Activated CD4-positive, alpha-beta memory T cell treated with anti-CD3 and anti-CD28 coated beads for 36 hours (primary cell): ENCODE results near the gene PTPRN2. TPM values are rescaled to one million over a fixed set of nuclear protein-coding genes. Genes with fewer than 3 reads are reported as not detected.
A peak's percentile ranks its signal among the peaks of the same experiment; 100 is the strongest.

Experiments
- CTCF ChIA-PET: fragments of 350-600 bp; sonication (Branson Sonifier 250); formaldehyde crosslinking; loops from one replicate; lab custom pipeline; 2021; ENCODE audit warnings: antibody characterized with exemption, inconsistent platforms; lab: Charles Lee
- POLR2A ChIA-PET: fragments of 350-600 bp; sonication (Branson Sonifier 250); formaldehyde crosslinking; loops from one replicate; lab custom pipeline; 2021; ENCODE audit warnings: antibody characterized with exemption; lab: Charles Lee
- DNase-seq: peaks from one replicate; pipeline ENCODE4 v3.0.0-alpha.2; 2020
- H3K27ac Mint-ChIP-seq: one replicate; pipeline ENCODE4 v1.8.0; 2021; ENCODE audit warnings: mixed read lengths
- H3K27me3 Mint-ChIP-seq: one replicate; pipeline ENCODE4 v1.8.0; 2021; ENCODE audit warnings: mixed read lengths
- H3K36me3 Mint-ChIP-seq: one replicate; pipeline ENCODE4 v1.8.0; 2021; ENCODE audit warnings: mixed read lengths
- H3K4me1 Mint-ChIP-seq: one replicate; pipeline ENCODE4 v1.8.0; 2021; ENCODE audit warnings: low read depth, mixed read lengths
- H3K4me3 Mint-ChIP-seq: one replicate; pipeline ENCODE4 v1.8.0; 2021; ENCODE audit warnings: mild to moderate bottlenecking, mixed read lengths
- H3K9me3 Mint-ChIP-seq: one replicate; pipeline ENCODE4 v1.8.0; 2021; ENCODE audit warnings: mixed read lengths
- intact Hi-C: fragments of 100-400 bp; cut with micrococcal nuclease; formaldehyde crosslinking; loops from one replicate; pipeline ENCODE4 v1.15.1; 2023
- total RNA-seq, 2 experiments: library from RNA; stranded (reverse); gene quantifications; one replicate each; pipeline ENCODE4 v1.2.3, GENCODE V29; 2021

The PTPRN2 gene
- total RNA-seq, 2 experiments from 2014 or later = 0.51 to 0.64 TPM

DNA sequence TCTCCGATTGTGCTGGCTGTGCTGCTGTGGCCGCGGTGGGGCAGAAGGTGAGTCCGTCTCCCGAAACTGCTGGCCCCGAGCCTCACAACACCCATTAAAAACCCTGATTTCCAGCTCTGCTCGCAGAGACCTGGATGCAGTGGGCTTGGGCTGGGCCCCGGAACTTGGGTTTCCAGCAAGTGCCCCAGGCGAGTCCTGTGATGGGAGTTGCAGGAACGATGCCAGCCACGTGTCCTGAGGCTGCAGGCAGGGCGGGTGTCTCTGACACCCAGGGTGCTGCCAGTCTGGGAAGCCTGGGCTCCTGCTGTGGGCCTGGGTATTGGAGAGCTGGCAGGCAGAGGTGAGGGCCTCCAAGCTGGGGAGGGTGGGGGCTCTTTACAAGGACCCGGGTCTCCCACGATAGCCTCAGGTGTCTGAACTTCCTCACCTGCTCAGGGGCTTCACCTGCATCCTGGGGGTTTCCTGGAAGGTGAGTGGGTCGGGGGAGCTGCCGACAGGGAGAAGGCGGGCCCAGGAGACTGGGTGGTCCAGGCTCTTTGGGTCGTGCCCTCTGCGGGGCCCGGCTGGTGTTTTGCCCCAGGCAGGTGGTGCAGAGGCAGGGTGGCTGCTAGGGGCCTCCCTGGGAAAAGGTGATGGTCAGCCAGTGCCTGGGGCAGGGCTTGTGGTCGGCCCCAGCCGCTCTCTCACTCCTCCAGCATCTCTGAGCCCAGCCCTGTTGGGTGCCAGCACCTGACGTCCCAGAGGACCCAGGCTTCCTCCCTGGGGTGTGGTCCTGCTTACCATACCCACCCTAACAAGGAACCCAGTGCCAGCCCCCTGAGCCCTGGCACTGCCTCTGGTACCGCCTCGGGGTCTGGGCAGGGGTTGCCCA, 1070.5 kb downstream of the PTPRN2 start:
- Mint-ChIP-seq H3K4me1 (no peaks in the 10 kb centered on the region), H3K9me3 (peaks cover 2% of the 10 kb centered on the region)
- DNase-seq = peak; percentile 4

DNA sequence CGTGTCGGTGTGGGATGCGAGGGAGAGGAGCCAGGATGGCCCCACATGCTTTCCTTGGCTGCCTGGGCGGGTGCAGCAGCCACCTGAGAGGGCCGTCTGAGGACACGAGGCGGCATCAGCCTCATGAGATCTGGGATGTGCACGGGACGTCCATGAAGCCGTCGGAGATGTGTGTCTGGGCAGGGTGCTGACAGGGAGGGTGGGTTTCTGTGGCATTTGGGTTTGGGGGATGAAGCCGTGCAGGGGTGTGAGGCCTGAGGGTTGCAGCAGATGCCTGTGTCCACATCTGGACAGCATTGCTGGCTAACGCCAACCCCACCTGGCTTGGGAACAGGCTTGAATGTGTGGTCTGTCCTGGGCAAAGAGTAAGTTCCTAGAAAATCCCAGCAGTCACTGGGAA, 1071.3 kb downstream of the PTPRN2 start:
- ChIA-PET CTCF (no interaction called here), POLR2A (no interaction called here)
- Mint-ChIP-seq H3K9me3 (peaks cover 2% of the 10 kb centered on the region), H3K36me3 (no peaks in the 10 kb centered on the region), H3K27ac (no peak overlapping the region), H3K4me1 (no peaks in the 10 kb centered on the region), H3K27me3 (peaks cover 2% of the 10 kb centered on the region), H3K4me3 (no peak overlapping the region)
- no peak for DNase-seq
- intact Hi-C loops = no loop called here

More for the DNA sequence above, 1070.5 kb downstream of the PTPRN2 start:
- intact Hi-C loops = no loop called here
- Mint-ChIP-seq H3K4me3 (no peak overlapping the region), H3K36me3 (no peaks in the 10 kb centered on the region), H3K27me3 (peaks cover 2% of the 10 kb centered on the region), H3K27ac (no peak overlapping the region)
- POLR2A ChIA-PET = no interaction called here
- CTCF ChIA-PET = no interaction called here

DNA sequence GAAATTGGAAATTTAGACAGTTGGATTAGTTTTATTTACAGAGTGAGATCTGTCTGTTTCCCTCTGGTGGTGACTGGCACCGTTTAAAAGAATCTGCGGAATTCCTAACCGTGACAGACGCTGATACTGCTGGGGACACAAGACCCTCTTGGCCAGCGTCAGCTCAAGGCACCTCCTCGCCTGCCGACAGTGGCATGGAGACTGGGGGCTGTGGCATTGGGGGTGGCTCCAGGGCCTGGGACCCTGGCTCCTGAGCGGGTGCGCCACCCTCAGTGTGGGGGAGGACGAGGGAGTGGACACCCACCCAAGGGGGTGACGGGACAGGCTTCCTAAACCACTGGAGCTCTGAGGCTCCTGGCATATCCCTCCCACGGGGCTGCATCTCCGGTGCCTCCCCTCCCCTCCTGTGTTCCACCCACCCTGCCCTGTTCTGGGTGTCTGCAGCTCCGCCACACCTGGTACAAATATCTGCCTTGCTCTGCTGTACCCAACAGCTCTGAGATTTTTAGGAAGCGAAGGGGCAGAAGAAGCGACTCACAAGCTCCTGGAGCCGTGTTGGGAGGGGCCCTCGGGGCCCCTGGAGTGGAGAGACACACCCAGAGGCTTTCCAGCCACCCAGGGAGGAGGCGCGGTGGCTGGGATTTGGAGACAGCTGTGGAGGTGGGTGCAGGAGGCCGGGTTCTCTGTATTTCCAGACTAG, 1072.1 kb downstream of the PTPRN2 start:
- DNase-seq = no peak
- ChIA-PET CTCF (no interaction called here), POLR2A (no interaction called here)
- Mint-ChIP-seq H3K4me1 (no peaks in the 10 kb centered on the region), H3K9me3 (peaks cover 2% of the 10 kb centered on the region), H3K36me3 (no peaks in the 10 kb centered on the region), H3K4me3 (no peak overlapping the region), H3K27ac (no peak overlapping the region), H3K27me3 (peaks cover 2% of the 10 kb centered on the region)
- intact Hi-C loops = no loop called here

DNA sequence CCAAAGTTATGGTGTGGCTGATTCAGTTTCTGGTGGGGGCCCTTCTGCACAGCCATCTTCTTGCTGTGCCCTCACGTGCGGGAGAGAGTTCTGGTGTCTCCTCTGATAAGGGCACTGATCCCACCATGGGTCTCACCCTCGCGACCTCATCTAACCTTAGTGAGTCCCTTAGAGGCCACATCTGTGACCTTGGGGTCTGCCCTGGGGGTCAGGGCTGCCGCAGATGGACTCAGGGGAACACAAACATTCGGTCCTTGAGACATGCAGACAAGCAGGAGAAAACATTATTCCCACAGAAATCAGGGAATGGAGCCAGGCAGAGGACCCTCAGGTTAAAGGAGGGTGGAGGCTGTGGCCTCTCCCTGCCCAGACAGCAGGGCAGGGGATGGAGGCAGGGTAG, 1072.9 kb downstream of the PTPRN2 start:
- H3K4me3 Mint-ChIP-seq = no peak overlapping the region
- intact Hi-C loops = no loop called here
- H3K27me3 Mint-ChIP-seq = peaks cover 4% of the 10 kb centered on the region
- no peaks in the 10 kb centered on the region for H3K36me3 Mint-ChIP-seq
- no peaks in the 10 kb centered on the region for H3K4me1 Mint-ChIP-seq
- ChIA-PET CTCF (no interaction called here), POLR2A (no interaction called here)
- DNase-seq = no peak
- H3K9me3 Mint-ChIP-seq = peaks cover 2% of the 10 kb centered on the region
- H3K27ac Mint-ChIP-seq = no peak overlapping the region

DNA sequence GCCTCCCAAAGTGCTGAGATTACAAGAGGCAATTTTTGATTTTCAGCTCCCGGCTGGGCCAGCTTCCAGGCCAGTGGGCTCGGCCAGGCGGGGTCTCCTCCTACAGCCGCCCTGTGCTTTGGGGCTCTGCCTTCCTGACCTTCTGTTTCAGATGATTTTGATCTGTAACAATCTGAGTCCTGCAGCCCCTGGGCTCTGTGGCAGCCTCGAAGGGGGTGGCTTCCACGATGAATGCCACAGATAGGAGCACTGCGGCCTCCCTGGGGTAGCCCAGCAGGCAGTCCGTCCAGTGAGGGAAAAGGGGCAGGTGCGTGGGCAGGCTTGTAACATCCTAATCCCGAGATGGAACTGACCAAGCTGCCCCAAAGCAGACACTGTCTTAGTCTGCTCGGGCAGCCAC, 1073.3 kb downstream of the PTPRN2 start:
- peaks cover 4% of the 10 kb centered on the region for H3K27me3 Mint-ChIP-seq
- H3K36me3 Mint-ChIP-seq = no peaks in the 10 kb centered on the region
- H3K9me3 Mint-ChIP-seq = peaks cover 2% of the 10 kb centered on the region
- POLR2A ChIA-PET = no interaction called here
- H3K27ac Mint-ChIP-seq = no peak overlapping the region
- H3K4me1 Mint-ChIP-seq = no peaks in the 10 kb centered on the region
- no peak overlapping the region for H3K4me3 Mint-ChIP-seq
- intact Hi-C loops = no loop called here
- DNase-seq = no peak
- CTCF ChIA-PET = no interaction called here

DNA sequence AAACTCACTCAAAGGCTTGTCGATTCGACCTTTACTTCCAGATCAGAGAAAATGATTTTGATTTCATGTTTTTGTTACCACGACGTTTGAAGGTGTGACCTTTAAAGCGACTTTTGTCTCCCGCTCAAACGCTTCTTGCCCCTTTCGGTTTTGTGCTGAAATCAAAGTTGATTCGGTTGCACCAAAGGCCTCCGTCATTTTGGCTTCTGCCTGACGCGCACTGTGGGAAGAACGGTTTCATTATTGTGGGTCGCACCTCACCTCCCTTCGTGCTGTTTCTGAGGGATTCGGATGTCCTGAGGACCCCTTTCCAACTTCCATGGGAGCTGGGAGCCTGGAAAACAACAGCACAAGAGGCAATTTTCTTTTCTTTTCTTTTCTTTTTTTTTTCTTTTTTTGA, 1073.9 kb downstream of the PTPRN2 start:
- DNase-seq = no peak
- H3K4me1 Mint-ChIP-seq = no peaks in the 10 kb centered on the region
- peak overlapping the region; percentile 28 for H3K27ac Mint-ChIP-seq
- POLR2A ChIA-PET = no interaction called here
- H3K27me3 Mint-ChIP-seq = peaks cover 5% of the 10 kb centered on the region
- H3K36me3 Mint-ChIP-seq = no peaks in the 10 kb centered on the region
- CTCF ChIA-PET = no interaction called here
- peaks cover 2% of the 10 kb centered on the region for H3K9me3 Mint-ChIP-seq
- intact Hi-C loops = no loop called here
- peak overlapping the region; percentile 3 for H3K4me3 Mint-ChIP-seq

DNA sequence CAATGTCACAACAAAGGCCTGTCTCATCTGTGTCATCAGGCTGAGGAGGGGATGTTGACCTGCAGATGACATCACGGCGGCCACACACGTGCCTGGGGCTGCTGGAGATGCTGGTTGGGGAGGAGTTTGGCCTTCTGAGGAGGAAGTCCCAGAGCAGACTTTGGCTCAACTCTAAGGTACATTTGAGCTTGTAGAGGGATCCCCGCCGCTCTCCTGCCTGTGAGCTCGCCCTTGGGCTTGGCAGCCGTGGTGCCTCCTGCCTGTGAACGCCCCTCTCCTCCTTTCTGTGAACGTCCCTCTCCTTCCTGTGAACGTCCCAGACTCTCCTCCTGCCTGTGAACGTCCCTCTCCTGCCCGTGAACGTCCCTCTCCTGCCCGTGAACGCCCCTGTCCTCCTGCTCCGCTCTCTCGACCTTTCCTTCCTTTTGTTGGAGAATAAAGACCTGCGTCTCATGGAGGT, 1074.4 kb downstream of the PTPRN2 start:
- Mint-ChIP-seq H3K4me3 (peak overlapping the region; percentile 3), H3K4me1 (no peaks in the 10 kb centered on the region), H3K27me3 (peaks cover 5% of the 10 kb centered on the region), H3K9me3 (peaks cover 2% of the 10 kb centered on the region), H3K27ac (peak overlapping the region; percentile 28), H3K36me3 (no peaks in the 10 kb centered on the region)
- no peak for DNase-seq
- CTCF ChIA-PET = no interaction called here
- intact Hi-C loops = no loop called here
- POLR2A ChIA-PET = no interaction called here

DNA sequence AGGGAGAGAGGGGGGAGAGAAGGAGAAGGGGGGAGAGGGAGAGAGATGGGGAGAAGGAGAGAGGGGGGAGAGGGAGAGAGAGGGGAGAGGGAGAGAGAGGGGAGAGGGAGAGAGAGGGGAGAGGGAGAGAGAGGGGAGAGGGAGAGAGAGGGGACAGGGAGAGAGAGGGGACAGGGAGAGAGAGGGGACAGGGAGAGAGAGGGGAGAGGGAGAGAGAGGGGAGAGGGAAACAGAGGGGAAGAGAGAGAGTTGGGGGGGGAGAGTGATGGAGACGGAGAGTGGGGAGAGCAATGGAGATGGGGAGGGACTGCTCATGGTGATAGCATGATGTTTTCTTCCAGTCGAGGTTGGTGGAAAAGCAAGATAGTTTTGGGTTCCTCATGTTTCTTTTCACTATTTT, 1078.4 kb downstream of the PTPRN2 start:
- no peak for DNase-seq
- Mint-ChIP-seq H3K36me3 (peaks cover 10% of the 10 kb centered on the region), H3K4me3 (no peak overlapping the region), H3K27ac (no peak overlapping the region), H3K9me3 (peaks cover 15% of the 10 kb centered on the region), H3K4me1 (no peaks in the 10 kb centered on the region), H3K27me3 (peaks cover 7% of the 10 kb centered on the region)
- intact Hi-C loops = no loop called here
- POLR2A ChIA-PET = no interaction called here
- CTCF ChIA-PET = no interaction called here

DNA sequence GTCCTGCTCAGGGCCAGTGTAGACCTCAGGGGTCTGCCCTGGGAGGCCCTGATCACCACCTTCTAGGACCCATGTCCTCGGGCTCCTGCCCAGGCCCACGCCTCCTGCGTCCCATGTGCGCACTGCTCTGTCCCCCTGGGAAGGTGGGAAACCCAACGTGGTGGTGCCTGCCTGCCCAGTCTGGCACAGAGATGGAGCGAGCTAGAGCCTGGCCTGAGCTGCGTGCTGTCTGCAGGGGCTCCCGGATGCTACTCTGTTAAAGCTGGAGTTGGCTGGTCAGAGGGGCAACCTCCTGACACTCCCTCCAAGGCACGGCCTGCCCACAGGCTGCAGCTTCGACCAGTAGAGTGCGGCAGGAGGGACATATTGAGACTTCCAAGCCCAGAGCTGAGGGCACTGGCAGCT, 1079.1 kb downstream of the PTPRN2 start:
- H3K27ac Mint-ChIP-seq = no peak overlapping the region
- no peak overlapping the region for H3K4me3 Mint-ChIP-seq
- peaks cover 4% of the 10 kb centered on the region for H3K4me1 Mint-ChIP-seq
- peaks cover 15% of the 10 kb centered on the region for H3K9me3 Mint-ChIP-seq
- H3K27me3 Mint-ChIP-seq = peaks cover 7% of the 10 kb centered on the region
- POLR2A ChIA-PET = no interaction called here
- CTCF ChIA-PET = no interaction called here
- DNase-seq = no peak
- intact Hi-C loops = no loop called here
- peaks cover 10% of the 10 kb centered on the region for H3K36me3 Mint-ChIP-seq

DNA sequence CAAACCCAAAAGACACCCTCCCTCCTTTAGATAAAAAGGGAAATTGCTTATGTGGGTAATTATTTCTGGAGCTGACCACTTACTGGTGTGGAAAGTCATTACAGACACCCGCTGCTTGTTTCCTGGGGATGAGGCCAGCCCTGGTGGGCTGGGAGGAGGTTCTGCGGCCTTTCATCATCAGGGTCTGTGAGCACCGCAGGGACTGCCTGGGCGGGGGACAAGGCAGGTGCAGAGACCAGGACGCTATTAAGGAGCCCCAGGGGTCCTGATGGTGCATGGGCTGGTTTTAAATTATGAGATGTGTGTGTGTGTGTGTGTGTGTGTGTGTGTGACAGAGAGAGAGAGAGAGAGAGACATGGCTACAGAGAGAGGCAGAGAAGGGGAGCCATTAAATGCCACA, 1079.6 kb downstream of the PTPRN2 start:
- Mint-ChIP-seq H3K36me3 (peaks cover 10% of the 10 kb centered on the region), H3K9me3 (peaks cover 15% of the 10 kb centered on the region), H3K4me1 (peaks cover 9% of the 10 kb centered on the region), H3K27me3 (peaks cover 7% of the 10 kb centered on the region), H3K4me3 (no peak overlapping the region), H3K27ac (no peak overlapping the region)
- intact Hi-C loops = no loop called here
- DNase-seq = no peak
- ChIA-PET POLR2A (no interaction called here), CTCF (no interaction called here)

DNA sequence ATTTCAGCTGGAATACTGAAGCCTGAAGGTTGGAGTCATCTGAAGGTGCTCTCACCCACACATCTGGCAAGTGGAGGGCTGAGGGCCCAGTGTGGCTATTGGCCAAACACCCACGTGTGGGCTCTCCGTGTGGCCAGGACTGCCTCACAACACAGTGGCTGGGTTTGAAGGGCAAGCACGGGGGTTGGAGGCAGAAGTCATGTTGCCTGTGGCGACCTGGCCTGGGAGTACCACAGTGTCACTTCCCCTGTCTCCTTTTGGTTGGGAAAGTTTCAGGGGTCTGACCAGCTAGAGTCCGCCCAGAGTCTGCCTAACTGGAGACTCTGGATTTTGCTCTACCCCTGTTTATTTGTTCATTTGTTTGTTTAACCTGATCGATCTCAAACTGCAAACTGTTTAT, 1081.4 kb downstream of the PTPRN2 start:
- Mint-ChIP-seq H3K27me3 (peaks cover 7% of the 10 kb centered on the region), H3K4me1 (peaks cover 26% of the 10 kb centered on the region), H3K4me3 (no peak overlapping the region), H3K27ac (no peak overlapping the region), H3K36me3 (peaks cover 10% of the 10 kb centered on the region), H3K9me3 (peaks cover 16% of the 10 kb centered on the region)
- ChIA-PET POLR2A (no interaction called here), CTCF (interaction anchor here (1.2 kb wide), 1 partner anchor 32 kb away, joined by 5 read pairs; no protein-coding TSS in a partner anchor)
- peak; percentile 4 for DNase-seq
- intact Hi-C loops = no loop called here

DNA sequence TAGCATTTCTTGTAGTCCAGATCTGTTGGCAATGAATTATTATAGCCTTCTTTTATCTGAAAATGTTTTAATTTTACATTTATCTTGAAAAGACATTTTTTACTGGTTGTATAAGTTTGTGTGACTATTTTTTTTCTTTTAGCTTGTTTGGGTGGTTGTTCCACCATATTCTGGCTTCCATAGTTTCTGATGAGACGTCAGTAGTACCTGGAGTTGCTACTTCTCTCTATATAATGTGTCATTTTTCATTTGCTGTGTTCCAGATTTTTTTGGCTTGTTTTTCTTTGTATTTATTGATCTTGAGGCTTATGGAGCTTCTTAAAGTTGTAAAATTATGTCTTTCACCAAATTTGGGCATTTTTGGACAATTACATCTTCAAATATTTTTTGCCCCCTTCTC, 1082.0 kb downstream of the PTPRN2 start:
- POLR2A ChIA-PET = no interaction called here
- no peak for DNase-seq
- Mint-ChIP-seq H3K36me3 (peaks cover 10% of the 10 kb centered on the region), H3K4me3 (no peak overlapping the region), H3K27me3 (peaks cover 7% of the 10 kb centered on the region), H3K4me1 (peaks cover 26% of the 10 kb centered on the region), H3K27ac (no peak overlapping the region), H3K9me3 (peaks cover 16% of the 10 kb centered on the region)
- CTCF ChIA-PET = interaction anchor here (1.0 kb wide), 1 partner anchor 31 kb away, joined by 5 read pairs; no protein-coding TSS in a partner anchor
- intact Hi-C loops = no loop called here
